Measurements from ENCODE around the gene P2RX6. TPM values are rescaled to one million over a fixed set of nuclear protein-coding genes. Genes with fewer than 3 reads are reported as not detected.

Gene P2RX6
- total and polyA plus RNA-seq, 7 experiments from 2014 or later, result 0.15 to 1.7 (median 0.65) TPM; not detected in 1

GRCh38 chr22:20983081-20983771 is 31.7 kb upstream of the P2RX6 start:
- ATAC-seq (no peak), DNase-seq (no peak)
- Mint-ChIP-seq H3K4me3 (peak overlapping the region; percentile 89 to 97 (median 93)), H3K9me3 (peaks cover 0 to 4% (median 0%) of the 10 kb centered on the region in 11 donors), H3K36me3 (peaks cover 0 to 17% (median 7%) of the 10 kb centered on the region in 5 donors), H3K27me3 (no peaks in the 10 kb centered on the region), H3K4me1 (peaks cover 33 to 50% (median 43%) of the 10 kb centered on the region in 7 donors), H3K27ac (peak overlapping the region; percentile 79 to 95 (median 89))
- no peaks in the 10 kb centered on the region for H3K27me3 ChIP-seq (ENCODE audit: control insufficient read depth in 2 of 2, insufficient read depth in 2 of 2, low read length in 2 of 2)
- peaks cover 15 to 32% of the 10 kb centered on the region in 2 donors for H3K4me1 ChIP-seq (ENCODE audit: control insufficient read depth in 2 of 2, insufficient read depth in 2 of 2, low read length in 2 of 2)
- peaks cover 0 to 25% (median 0%) of the 10 kb centered on the region in 3 experiments for H3K36me3 ChIP-seq (ENCODE audit: control insufficient read depth in 2 of 3, insufficient read depth in 3 of 3, low read length in 3 of 3)
- H3K9me3 ChIP-seq (ENCODE audit: control insufficient read depth in 2 of 3, low read length in 3 of 3), result peaks cover 0 to 8% (median 0%) of the 10 kb centered on the region in 3 experiments
- intact Hi-C loops (cut with micrococcal nuclease), result loop anchor here (2.0 to 10.0 kb wide), 2 partner anchors 18 to 862 kb away; no protein-coding TSS in a partner anchor
- H3K27ac ChIP-seq (ENCODE audit: low read depth, low read length), result peak overlapping the region; percentile 84
- H3K4me3 ChIP-seq (ENCODE audit: low read length), result peak overlapping the region; percentile 80
- POLR2A ChIA-PET, result interaction anchor here (5.2 kb wide), 1 partner anchor 19 kb away, joined by 59 read pairs; the partner anchor contains the start of gene THAP7
- CTCF ChIA-PET, result no interaction called here

DNA sequence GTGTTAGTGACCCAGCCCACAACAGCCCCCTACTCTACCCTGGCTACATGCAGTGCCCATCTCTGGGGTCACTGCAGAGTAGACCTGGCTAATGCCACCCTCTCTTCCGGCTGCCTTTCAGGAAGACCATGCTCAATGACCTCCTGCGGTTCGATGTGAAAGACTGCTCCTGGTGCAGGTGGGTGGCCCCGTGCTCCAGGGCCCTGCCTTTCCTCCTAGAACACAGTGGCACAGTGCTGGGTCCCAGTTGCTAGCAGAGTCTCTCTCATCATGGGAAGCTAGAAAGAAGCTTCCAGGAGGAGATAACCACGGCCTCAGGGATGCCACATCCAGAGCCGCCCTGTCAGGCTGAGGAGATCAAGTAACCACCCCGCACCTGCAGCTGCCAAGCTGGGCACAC is 29.2 kb upstream of the P2RX6 start:
- Histone ChIP-seq H3K9me3 (ENCODE audit: control insufficient read depth in 2 of 3, low read length in 3 of 3) (no peaks in the 10 kb centered on the region), H3K27ac (ENCODE audit: low read depth, low read length) (no peak overlapping the region), H3K4me3 (ENCODE audit: low read length) (no peak overlapping the region), H3K4me1 (ENCODE audit: control insufficient read depth in 2 of 2, insufficient read depth in 2 of 2, low read length in 2 of 2) (peaks cover 15 to 27% of the 10 kb centered on the region in 2 donors), H3K36me3 (ENCODE audit: control insufficient read depth in 2 of 3, insufficient read depth in 3 of 3, low read length in 3 of 3) (peaks cover 0 to 32% (median 0%) of the 10 kb centered on the region in 3 experiments), H3K27me3 (ENCODE audit: control insufficient read depth in 2 of 2, insufficient read depth in 2 of 2, low read length in 2 of 2) (no peaks in the 10 kb centered on the region)
- ChIA-PET CTCF (no interaction called here), POLR2A (interaction anchor here (0.8 to 1.1 kb wide), 3 partner anchors 8 to 15 kb away, joined by 3 to 4 read pairs (median 4); no protein-coding TSS in a partner anchor)
- no peak overlapping the region for H3K27ac Mint-ChIP-seq
- H3K27me3 Mint-ChIP-seq, result no peaks in the 10 kb centered on the region
- H3K9me3 Mint-ChIP-seq, result peaks cover 0 to 1% (median 0%) of the 10 kb centered on the region in 11 donors
- peaks cover 18 to 42% (median 35%) of the 10 kb centered on the region in 7 donors for H3K4me1 Mint-ChIP-seq
- no peak for ATAC-seq
- intact Hi-C loops (cut with micrococcal nuclease), result loop anchor here in 1 of 2 donors (10.0 kb wide), 1 partner anchor 859 kb away; no protein-coding TSS in a partner anchor
- no peak overlapping the region for H3K4me3 Mint-ChIP-seq
- no peak for DNase-seq
- H3K36me3 Mint-ChIP-seq, result peaks cover 0 to 17% (median 5%) of the 10 kb centered on the region in 5 donors

- Histone ChIP-seq H3K9me3 (ENCODE audit: control insufficient read depth in 2 of 3, low read length in 3 of 3) (no peaks in the 10 kb centered on the region), H3K36me3 (ENCODE audit: control insufficient read depth in 2 of 3, insufficient read depth in 3 of 3, low read length in 3 of 3) (peaks cover 0 to 38% (median 0%) of the 10 kb centered on the region in 3 experiments), H3K27me3 (ENCODE audit: control insufficient read depth in 2 of 2, insufficient read depth in 2 of 2, low read length in 2 of 2) (no peaks in the 10 kb centered on the region), H3K4me3 (ENCODE audit: low read length) (no peak overlapping the region), H3K4me1 (ENCODE audit: control insufficient read depth in 2 of 2, insufficient read depth in 2 of 2, low read length in 2 of 2) (peaks cover 11 to 21% of the 10 kb centered on the region in 2 donors), H3K27ac (ENCODE audit: low read depth, low read length) (no peak overlapping the region)
- ChIA-PET CTCF (no interaction called here), POLR2A (interaction anchor here (0.8 kb wide), 1 partner anchor 14 kb away, joined by 4 read pairs; no protein-coding TSS in a partner anchor)
- no peaks in the 10 kb centered on the region for H3K27me3 Mint-ChIP-seq
- DNase-seq (no peak), ATAC-seq (no peak)
- H3K4me3 Mint-ChIP-seq, result no peak overlapping the region
- peaks cover 0 to 17% (median 5%) of the 10 kb centered on the region in 5 donors for H3K36me3 Mint-ChIP-seq
- intact Hi-C loops (cut with micrococcal nuclease), result loop anchor here in 1 of 2 donors (10.0 kb wide), 1 partner anchor 858 kb away; no protein-coding TSS in a partner anchor
- peaks cover 13 to 35% (median 29%) of the 10 kb centered on the region in 7 donors for H3K4me1 Mint-ChIP-seq
- peaks cover 0 to 1% (median 0%) of the 10 kb centered on the region in 11 donors for H3K9me3 Mint-ChIP-seq
- H3K27ac Mint-ChIP-seq, result peak overlapping the region in 3 of 9 donors; percentile 2 to 5 (median 3)
Observed at GRCh38 chr22:20986365-20986764, 28.6 kb upstream of the P2RX6 start.

DNA sequence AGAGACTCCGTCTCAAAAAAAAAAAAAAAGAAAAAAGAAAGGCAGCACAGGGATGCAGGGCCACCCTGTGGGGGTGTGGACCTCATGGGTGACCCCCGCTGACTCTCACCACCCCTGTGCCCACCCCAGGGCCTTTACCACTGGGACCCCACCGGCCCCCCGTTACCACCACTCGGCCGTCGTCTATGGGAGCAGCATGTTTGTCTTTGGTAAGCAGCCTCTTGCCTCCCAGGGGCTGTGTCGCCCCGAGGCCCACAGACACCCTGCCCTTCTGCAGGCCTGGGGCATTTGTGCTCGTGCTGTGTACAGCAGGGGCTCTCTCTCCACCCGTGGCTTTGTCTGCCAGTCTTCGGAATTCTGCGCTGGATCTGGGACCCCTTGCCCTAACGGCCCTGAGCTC is 27.6 kb upstream of the P2RX6 start:
- intact Hi-C loops (cut with micrococcal nuclease), result loop anchor here in 1 of 2 donors (10.0 kb wide), 1 partner anchor 857 kb away; no protein-coding TSS in a partner anchor
- H3K4me3 ChIP-seq (ENCODE audit: low read length), result no peak overlapping the region
- no peak overlapping the region for H3K4me3 Mint-ChIP-seq
- no peaks in the 10 kb centered on the region for H3K27me3 ChIP-seq (ENCODE audit: control insufficient read depth in 2 of 2, insufficient read depth in 2 of 2, low read length in 2 of 2)
- CTCF ChIA-PET, result interaction anchor here (0.5 kb wide), 1 partner anchor 1310 kb away, joined by 4 read pairs; no protein-coding TSS in a partner anchor
- H3K36me3 Mint-ChIP-seq, result peaks cover 0 to 17% (median 5%) of the 10 kb centered on the region in 5 donors
- no peaks in the 10 kb centered on the region for H3K27me3 Mint-ChIP-seq
- H3K4me1 ChIP-seq (ENCODE audit: control insufficient read depth in 2 of 2, insufficient read depth in 2 of 2, low read length in 2 of 2), result peaks cover 8 to 15% of the 10 kb centered on the region in 2 donors
- peaks cover 0 to 43% (median 4%) of the 10 kb centered on the region in 3 experiments for H3K36me3 ChIP-seq (ENCODE audit: control insufficient read depth in 2 of 3, insufficient read depth in 3 of 3, low read length in 3 of 3)
- POLR2A ChIA-PET, result no interaction called here
- DNase-seq (no peak), ATAC-seq (no peak)
- peaks cover 13 to 33% (median 26%) of the 10 kb centered on the region in 7 donors for H3K4me1 Mint-ChIP-seq
- no peak overlapping the region for H3K27ac ChIP-seq (ENCODE audit: low read depth, low read length)
- no peak overlapping the region for H3K27ac Mint-ChIP-seq
- peaks cover 0 to 1% (median 0%) of the 10 kb centered on the region in 11 donors for H3K9me3 Mint-ChIP-seq
- no peaks in the 10 kb centered on the region for H3K9me3 ChIP-seq (ENCODE audit: control insufficient read depth in 2 of 3, low read length in 3 of 3)

DNA sequence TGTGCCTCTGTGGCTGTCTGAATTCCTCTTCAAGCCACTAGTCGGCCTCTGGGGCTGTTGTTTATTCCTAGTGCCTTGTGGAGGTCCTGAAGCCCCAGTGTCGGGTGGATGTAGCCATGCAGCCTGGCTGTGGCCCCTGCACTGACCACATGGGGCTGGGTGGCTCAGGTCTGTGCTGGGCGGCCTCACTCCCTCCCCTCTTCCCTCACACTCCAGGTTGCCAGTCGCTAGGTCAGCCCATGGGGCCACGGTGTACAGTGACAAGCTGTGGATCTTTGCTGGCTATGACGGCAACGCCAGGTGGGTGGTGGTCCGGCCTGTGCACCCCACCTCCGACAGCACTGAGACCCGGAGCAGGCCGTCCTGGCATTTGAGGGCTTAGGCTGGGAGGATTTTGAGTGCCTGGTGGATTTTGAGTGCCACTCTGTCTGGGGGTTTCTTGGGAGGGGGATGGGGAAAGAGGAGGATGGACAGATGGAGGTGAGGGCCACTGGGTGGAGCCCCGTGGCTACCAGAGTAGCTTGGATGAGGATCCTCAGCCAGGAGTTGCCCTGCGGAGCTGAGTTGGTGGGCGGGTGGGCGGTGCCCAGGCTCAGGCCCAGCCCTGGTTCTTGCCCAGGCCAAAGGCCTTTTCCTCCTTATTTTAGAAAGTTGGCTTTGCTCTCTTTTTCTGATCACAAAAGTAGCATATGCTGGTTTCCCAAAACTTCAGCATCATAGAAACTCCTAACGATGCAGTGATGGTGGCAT is 26.2 kb upstream of the P2RX6 start:
- peaks cover 0 to 5% of the 10 kb centered on the region in 2 donors for H3K4me1 ChIP-seq (ENCODE audit: control insufficient read depth in 2 of 2, insufficient read depth in 2 of 2, low read length in 2 of 2)
- Mint-ChIP-seq H3K27ac (no peak overlapping the region), H3K4me1 (peaks cover 5 to 21% (median 13%) of the 10 kb centered on the region in 7 donors), H3K4me3 (no peak overlapping the region), H3K27me3 (no peaks in the 10 kb centered on the region), H3K9me3 (peaks cover 0 to 1% (median 0%) of the 10 kb centered on the region in 11 donors), H3K36me3 (peaks cover 0 to 17% (median 5%) of the 10 kb centered on the region in 5 donors)
- no peak for DNase-seq
- no peaks in the 10 kb centered on the region for H3K9me3 ChIP-seq (ENCODE audit: control insufficient read depth in 2 of 3, low read length in 3 of 3)
- no peak overlapping the region for H3K4me3 ChIP-seq (ENCODE audit: low read length)
- intact Hi-C loops (cut with micrococcal nuclease), result loop anchor here in 1 of 2 donors (10.0 kb wide), 1 partner anchor 856 kb away; no protein-coding TSS in a partner anchor
- CTCF ChIA-PET, result no interaction called here
- ATAC-seq, result no peak
- H3K27me3 ChIP-seq (ENCODE audit: control insufficient read depth in 2 of 2, insufficient read depth in 2 of 2, low read length in 2 of 2), result no peaks in the 10 kb centered on the region
- no peak overlapping the region for H3K27ac ChIP-seq (ENCODE audit: low read depth, low read length)
- POLR2A ChIA-PET, result no interaction called here
- peaks cover 0 to 57% (median 7%) of the 10 kb centered on the region in 3 experiments for H3K36me3 ChIP-seq (ENCODE audit: control insufficient read depth in 2 of 3, insufficient read depth in 3 of 3, low read length in 3 of 3)
